Fibroblast of skin of right quadriceps (primary cell): ENCODE results near the gene IDUA.

Source experiments
- DNase-seq: peaks from one replicate; pipeline ENCODE4 v3.0.0-alpha.2; 2013

IDUA gene

GRCh38 chr4:1018147-1019020, 31.5 kb downstream of the IDUA start:
- no peak for DNase-seq

- no peak for DNase-seq
These were observed 32.5 kb downstream of the IDUA start for GRCh38 chr4:1019320-1019719.

DNA sequence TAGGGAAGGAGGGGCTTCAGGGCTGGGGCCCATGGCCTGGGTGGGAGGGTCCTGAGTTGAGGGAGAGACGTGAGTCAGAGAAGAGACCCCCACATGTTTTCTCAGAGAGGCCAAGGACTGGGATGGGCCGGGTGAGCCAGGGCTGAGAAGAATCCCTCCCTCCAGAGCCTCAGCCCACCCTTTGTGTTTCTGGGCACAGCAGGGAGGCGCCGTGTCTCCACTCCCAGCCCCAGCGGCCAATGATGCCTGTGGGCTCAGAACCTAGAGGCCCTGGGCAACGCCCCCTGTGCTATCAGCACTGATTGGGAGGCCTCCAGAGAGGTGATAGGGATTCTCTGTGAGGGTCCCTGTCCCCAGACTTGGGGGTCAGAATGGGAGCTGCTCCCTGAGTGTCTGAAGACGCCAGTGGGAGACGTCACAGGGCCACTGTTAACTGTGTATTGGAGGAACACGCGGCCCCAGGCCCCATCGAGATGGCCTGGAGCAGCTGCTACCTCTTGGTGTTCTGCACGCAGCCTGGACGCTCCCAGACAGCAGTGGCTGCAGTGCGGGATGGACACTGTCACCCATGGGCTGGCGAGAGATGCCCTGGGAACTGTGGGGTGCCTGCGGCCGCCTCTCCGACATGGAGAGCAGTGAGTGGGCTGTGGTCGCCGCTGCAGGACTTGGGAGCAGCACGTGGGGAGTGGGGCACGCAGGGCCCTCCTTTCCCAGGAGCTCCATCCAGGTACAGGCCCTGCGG, 33.1 kb downstream of the IDUA start:
- no peak for DNase-seq

DNA sequence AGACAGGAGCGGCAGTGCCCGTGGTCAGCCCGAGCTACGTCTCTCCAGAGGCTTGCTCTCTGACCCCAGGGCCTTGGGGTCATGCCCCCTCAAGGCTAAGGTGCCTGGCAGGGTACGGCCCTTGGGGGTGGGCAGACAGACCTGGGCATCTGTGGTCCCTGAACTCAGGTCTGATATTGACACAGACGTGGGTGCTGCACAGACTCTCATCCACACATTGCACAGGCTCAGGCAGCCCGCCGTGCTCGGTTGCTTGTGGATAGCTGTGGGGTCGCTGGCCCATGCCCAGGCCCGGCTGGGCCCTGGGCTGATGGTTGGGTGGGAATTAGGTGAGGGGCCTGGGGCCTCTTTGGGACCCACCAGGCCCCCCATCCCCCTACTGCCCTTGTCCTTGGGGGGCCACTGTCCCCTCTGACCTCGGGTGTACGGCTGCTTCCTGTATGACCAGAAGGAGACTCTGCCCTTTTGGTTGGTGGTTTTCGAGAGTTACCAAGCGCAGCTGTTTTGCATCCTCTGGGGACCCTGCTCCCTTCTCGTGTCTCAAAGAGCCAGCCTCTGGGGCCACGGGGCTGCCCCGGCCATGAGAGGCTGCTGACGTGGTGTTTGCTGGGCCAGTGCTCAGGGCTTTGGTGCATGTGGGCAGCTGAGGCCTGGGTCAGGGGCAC, 34.7 kb downstream of the IDUA start:
- no peak for DNase-seq

- DNase-seq = no peak
These were observed 35.4 kb downstream of the IDUA start for GRCh38 chr4:1022051-1022738.

GRCh38 chr4:1022739-1023066, 35.9 kb downstream of the IDUA start:
- DNase-seq = no peak

- no peak for DNase-seq
These were observed 36.3 kb downstream of the IDUA start for GRCh38 chr4:1023075-1023640.

DNA sequence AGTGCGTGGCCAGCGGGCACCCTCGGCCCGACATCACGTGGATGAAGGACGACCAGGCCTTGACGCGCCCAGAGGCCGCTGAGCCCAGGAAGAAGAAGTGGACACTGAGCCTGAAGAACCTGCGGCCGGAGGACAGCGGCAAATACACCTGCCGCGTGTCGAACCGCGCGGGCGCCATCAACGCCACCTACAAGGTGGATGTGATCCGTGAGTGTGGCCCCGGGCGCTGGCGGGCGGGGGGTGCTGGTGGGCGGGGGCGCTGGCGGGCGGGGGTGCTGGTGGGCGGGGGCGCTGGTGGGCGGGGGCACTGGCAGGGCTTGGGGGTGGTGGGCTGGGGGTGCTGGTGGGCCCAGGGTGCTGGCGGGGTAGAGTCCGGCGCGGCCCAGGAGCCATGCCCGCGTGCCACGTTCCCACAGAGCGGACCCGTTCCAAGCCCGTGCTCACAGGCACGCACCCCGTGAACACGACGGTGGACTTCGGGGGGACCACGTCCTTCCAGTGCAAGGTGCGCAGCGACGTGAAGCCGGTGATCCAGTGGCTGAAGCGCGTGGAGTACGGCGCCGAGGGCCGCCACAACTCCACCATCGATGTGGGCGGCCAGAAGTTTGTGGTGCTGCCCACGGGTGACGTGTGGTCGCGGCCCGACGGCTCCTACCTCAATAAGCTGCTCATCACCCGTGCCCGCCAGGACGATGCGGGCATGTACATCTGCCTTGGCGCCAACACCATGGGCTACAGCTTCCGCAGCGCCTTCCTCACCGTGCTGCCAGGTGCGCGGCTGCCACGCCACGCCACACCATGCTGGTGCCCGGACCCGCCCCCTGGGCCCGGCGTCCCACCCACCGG, 37.3 kb downstream of the IDUA start:
- no peak for DNase-seq

- DNase-seq = no peak
These were observed 38.2 kb downstream of the IDUA start for GRCh38 chr4:1024882-1025545.

- DNase-seq = no peak
These were observed 39.3 kb downstream of the IDUA start for GRCh38 chr4:1026115-1026514.

DNA sequence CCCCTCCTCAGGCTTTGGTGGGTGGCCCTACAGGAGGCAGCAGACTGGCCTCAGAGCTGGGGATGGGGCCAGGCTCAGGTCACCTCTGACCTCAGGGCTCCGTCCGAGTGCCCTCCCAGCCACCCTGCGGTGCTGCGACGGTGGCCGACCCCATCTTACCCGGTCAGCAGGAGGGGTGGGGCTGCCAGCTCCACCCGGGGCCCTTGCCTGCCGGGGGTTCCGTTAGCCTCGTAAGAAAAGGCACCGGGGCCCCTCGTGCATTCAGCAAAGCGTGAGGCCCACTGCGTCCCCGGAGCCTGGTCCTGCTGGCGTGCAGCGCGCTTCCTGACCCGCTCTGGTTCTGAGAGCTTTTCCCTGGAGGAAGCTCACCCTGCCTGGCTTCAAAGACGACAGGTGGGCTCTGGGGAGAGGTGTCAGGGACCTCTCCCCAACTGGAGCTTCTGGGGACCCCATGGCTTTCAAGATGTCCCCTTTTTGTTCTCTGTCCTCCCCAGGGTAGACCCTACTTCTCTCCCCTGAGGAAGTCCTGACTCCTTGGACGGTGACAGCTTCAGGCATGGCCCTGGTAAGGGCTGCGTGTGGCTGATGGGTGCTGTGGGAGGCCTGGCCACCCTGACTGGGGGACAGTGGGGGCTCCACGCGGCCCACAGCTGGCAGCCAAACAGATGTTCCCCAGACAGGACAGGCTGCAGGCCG, 40.5 kb downstream of the IDUA start:
- no peak for DNase-seq

DNA sequence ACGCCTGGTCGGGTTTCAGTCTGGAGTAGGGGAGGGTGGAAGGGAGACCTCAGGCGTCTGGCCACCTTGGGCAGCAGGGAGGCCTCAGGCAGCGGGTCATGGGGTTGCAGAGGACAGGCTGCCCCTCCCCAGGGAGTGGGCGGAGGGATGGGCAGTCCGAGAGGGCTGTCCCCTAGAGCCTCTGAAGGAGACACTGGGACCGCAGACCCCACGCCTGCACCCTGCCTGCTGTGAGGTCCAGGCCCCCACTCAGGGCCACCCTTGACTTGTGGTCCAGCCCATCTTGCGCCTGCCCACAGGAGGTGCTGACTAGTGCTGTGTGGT, 41.0 kb downstream of the IDUA start:
- no peak for DNase-seq

DNA sequence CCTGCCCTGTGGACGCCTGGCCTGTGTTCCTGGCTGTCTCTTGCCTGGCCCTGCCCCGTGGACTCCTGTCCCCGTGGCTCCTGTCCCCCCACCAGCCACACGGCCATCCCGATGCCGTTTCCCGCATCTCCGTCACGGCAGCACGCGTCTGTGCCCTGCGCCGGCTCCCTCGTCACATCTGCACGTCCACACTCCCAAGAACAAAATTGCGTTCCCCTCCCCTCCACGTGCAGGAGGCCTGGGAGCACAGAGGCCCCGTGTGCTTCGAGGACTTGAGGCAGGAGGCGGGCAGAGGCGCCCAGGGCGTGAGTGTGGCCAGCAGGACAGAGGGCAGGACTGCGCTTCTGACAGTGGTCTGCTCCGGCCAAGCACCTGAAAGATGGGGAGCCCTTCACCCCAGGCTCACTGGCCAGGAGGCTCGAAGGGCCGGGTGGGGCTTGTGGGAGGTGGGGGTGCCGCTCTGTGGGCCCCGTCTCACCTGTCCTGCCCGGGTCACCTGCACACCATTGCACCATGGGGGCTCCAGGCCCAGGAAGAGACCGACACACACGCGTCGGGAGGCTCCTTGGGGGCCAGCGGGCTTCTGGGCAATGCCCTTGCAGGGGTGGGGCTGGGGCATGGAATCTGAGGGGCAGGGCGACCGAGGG, 41.9 kb downstream of the IDUA start:
- DNase-seq = no peak

DNA sequence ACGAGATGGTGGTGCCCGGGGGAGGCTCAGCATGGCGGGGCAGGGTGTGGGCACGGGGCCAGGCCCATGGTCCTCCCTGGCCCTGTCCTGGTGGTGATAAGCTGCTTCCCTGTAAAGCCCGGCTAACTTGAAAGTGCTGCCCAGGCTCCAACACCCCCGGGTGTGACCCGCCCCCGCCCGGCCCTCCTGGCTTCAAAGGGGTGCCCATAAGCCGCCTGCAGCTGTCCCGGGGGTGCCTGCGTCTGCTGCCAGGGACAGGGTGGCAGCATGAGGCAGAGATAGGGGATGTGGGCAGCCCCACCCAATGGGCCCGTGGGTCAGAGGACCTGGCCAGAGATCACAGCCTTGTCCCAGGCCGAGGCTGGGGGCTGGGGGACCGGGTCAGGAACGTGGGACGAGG, 42.7 kb downstream of the IDUA start:
- DNase-seq = no peak

GRCh38 chr4:1030031-1030430, 43.2 kb downstream of the IDUA start:
- DNase-seq = no peak

GRCh38 chr4:1030559-1030958, 43.7 kb downstream of the IDUA start:
- no peak for DNase-seq

GRCh38 chr4:1031346-1031745, 44.5 kb downstream of the IDUA start:
- DNase-seq = no peak

GRCh38 chr4:1031956-1032795, 45.3 kb downstream of the IDUA start:
- no peak for DNase-seq

DNA sequence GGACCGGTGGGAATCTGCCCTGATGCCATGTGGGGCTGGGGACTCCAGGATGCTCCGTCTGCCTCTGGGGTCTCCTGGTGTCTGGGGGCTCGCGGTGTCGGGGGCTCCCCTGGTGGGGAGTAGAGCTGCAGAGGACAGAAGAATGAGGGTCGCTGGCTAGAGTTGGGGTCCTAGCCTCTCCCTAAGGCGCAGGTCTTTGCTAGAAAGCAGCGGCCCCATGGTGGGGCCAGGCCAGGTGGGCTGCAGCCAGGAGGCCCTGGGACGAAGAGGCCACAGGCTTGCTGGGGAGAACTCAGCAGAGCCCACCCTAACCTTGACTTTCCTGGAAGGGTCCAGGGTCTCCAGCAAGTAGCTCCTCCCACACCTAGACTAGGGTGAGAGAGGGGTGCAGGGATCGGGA, 46.0 kb downstream of the IDUA start:
- no peak for DNase-seq
